CD4-positive, alpha-beta T cell treated with Interleukin-1 beta for 1 hour (primary cell): ENCODE data around the gene CCBE1.

ENCODE experiments used
- DNase-seq, 2 donors: peaks; one replicate each; pipeline ENCODE4 v3.0.0-alpha.2; 2020 to 2022

CCBE1 gene

GRCh38 chr18:59565957-59566356 is 131.3 kb downstream of the CCBE1 start:
- no peak for DNase-seq

- no peak for DNase-seq
Measured at GRCh38 chr18:59564561-59564960, 132.7 kb downstream of the CCBE1 start.

GRCh38 chr18:59563176-59563785 is 133.9 kb downstream of the CCBE1 start:
- no peak for DNase-seq

- no peak for DNase-seq
Measured at GRCh38 chr18:59562751-59563150, 134.5 kb downstream of the CCBE1 start.

- DNase-seq: no peak
Measured at GRCh38 chr18:59561612-59562011, 135.6 kb downstream of the CCBE1 start.

GRCh38 chr18:59560556-59560955 is 136.7 kb downstream of the CCBE1 start:
- no peak for DNase-seq

- DNase-seq: no peak
Measured at GRCh38 chr18:59559528-59559927, 137.7 kb downstream of the CCBE1 start.

GRCh38 chr18:59555995-59556659 is 141.1 kb downstream of the CCBE1 start:
- no peak for DNase-seq

GRCh38 chr18:59554796-59555335 is 142.4 kb downstream of the CCBE1 start:
- DNase-seq: no peak

GRCh38 chr18:59553273-59553870 is 143.9 kb downstream of the CCBE1 start:
- no peak for DNase-seq

- no peak for DNase-seq
Measured at GRCh38 chr18:59551902-59552635, 145.2 kb downstream of the CCBE1 start.

GRCh38 chr18:59550174-59550516 is 147.1 kb downstream of the CCBE1 start:
- DNase-seq: no peak

- DNase-seq: no peak
Measured at GRCh38 chr18:59549503-59550173, 147.6 kb downstream of the CCBE1 start.

GRCh38 chr18:59547581-59548182 is 149.5 kb downstream of the CCBE1 start:
- no peak for DNase-seq

GRCh38 chr18:59546188-59546587 is 151.0 kb downstream of the CCBE1 start:
- no peak for DNase-seq

- DNase-seq: no peak
Measured at GRCh38 chr18:59540780-59541179, 156.4 kb downstream of the CCBE1 start.

GRCh38 chr18:59540346-59540745 is 156.9 kb downstream of the CCBE1 start:
- DNase-seq: no peak

- no peak for DNase-seq
Measured at GRCh38 chr18:59539108-59539507, 158.1 kb downstream of the CCBE1 start.

- DNase-seq: no peak
Measured at GRCh38 chr18:59537579-59537978, 159.6 kb downstream of the CCBE1 start.

- DNase-seq: no peak
Measured at GRCh38 chr18:59536166-59536565, 161.1 kb downstream of the CCBE1 start.

GRCh38 chr18:59535055-59535454 is 162.2 kb downstream of the CCBE1 start:
- no peak for DNase-seq

GRCh38 chr18:59528866-59529265 is 168.4 kb downstream of the CCBE1 start:
- no peak for DNase-seq
